Hematopoietic multipotent progenitor cell treated with erythropoietin and hydrocortisone succinate and interleukin-3 and kit ligand, for 17 days (in vitro differentiated cells): ENCODE data around the gene CTBP2.
"Not testable (repeated sequence)": the region's sequence is repeated elsewhere in the genome, so short reads cannot be mapped to it uniquely, and the experiment has no call there.

Source experiments
- DNase-seq: peaks from one replicate; pipeline ENCODE4 v3.0.0-alpha.2; 2015; ENCODE audit warnings: low spot score

The CTBP2 gene

DNA sequence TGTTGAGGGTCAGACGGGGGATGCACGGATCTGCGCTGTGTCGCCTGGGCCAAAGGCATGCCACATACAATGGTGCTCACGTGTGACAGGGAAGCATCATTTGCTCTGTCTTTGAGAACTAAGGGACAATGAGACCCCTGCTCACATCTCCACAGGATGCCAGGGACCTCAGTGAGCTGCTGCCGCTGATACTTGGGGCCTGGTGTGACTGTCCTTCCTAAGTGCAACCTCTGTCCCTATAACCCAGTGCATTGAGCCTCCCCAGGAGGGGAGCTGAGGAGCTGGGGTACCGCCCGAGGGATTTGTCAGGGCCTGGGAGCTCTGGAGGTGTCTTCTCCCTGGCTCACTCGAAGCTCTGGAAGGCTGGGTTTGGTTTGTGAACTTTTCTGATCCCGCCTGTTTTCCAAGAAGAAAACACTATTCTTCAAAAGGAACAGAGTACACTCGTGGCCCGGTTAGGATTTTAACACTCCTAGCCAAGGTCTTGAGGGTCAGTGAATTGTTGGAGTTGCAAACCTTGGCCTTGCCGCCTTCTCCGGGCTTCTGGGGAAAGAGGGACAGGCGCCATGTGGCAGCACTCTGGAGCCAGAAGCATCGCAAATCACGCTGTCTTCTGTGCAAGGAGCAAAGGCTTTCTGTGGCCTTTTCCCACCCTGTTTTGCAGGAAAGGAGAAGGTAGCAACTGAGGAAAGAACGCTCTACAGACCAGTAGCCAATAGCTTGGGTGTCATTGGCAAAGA, 26.2 kb upstream of the CTBP2 start:
- DNase-seq: no peak

DNA sequence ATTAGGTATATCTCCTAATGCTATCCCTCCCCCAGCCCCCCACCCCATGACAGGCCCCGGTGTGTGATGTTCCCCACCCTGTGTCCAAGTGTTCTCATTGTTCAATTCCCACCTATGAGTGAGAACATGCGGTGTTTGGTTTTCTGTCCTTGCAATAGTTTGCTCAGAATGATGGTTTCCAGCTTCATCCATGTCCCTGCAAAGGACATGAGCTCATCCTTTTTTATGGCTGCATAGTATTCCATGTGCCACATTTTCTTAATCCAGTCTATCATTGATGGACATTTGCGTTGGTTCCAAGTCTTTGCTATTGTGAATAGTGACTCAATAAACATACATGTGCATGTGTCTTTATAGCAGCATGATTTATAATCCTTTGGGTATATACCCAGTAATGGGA, 18.7 kb upstream of the CTBP2 start:
- not testable (repeated sequence) for DNase-seq

GRCh38 chr10:125177641-125178640, 17.6 kb upstream of the CTBP2 start:
- no peak for DNase-seq

DNA sequence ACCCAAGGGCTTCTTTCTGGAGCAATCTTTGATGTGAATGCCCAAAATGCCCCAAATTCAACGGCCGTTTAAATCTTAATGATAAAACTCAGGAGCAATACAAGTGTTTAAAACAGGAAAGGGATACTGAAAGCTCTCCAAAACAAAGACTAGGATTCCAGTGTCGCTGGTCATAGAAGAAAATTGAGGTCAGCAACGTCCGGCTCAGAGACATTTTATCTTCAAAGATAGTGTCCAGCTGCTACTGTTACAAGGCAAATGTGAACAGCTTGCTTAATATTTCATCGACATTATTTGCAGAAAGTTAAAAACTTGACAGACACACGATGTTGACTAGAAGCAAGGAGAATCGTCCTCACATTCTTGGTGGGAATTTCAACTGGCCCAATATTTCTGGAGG, 15.4 kb upstream of the CTBP2 start:
- no peak for DNase-seq

- DNase-seq: no peak
Measured at GRCh38 chr10:125174360-125174759, 14.0 kb upstream of the CTBP2 start.

GRCh38 chr10:125172694-125173093, 12.3 kb upstream of the CTBP2 start:
- DNase-seq: no peak

DNA sequence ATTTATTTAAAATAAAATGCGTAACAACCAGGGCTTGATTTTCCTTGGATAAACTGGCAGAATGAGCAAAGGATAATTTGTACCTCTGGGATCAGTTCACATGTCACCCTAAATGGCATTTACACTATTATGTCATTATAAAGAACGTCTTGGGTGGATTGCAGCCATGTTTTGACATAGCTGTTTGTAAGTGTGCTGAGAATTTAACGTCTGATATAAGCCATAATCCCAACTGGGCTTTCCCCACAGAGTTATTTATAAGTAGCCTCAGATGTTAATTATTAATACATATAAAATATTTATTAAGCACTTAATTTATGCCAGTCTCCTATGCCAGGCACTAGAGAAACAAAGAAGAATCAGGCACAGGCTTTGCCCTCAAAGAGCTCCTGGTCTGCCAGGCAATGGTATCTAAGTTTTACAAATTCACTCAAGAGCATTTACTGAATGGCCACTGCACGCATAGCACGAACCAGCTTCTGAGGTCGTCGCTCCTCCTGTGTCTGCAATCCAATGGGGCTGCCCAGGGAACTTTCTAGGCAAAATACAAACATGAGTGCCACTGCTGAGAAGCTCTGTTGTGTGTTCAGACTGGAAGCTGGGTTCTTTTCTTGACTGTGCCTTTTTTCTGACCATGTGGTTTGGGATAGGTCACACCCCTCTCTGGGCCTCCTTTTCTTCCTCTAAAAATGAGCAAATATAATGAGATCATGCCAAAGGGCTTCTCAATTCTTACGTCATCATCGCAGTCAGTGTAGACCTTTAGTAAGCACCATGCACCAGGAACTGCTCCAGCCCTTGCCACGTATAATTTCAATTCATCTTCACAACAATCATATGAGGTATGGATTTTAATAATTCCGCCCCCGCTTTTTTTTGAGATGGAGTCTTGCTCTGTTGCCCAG, 11.3 kb upstream of the CTBP2 start:
- DNase-seq: no peak

- no peak for DNase-seq
Measured at GRCh38 chr10:125169915-125170314, 9.6 kb upstream of the CTBP2 start.

GRCh38 chr10:125169279-125169678, 8.9 kb upstream of the CTBP2 start:
- DNase-seq: no peak

DNA sequence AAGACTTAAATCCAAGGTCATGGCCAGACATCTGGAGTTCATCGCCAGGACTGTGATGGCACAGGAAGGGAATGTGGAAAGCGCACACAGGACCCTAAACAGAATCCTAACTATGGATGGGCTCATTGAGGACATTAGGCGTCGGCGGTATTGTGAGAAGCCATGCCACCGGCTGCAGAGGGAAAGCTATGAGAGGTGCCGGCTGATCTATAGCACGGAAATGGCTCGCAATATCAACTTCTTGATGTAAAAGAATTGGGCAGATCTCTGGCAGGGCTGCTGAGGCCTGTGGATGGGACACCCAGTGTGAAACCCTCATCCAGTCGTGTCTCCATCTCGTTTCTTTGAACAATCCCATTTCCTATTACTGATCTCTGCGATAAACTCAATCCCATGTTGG, 6.3 kb upstream of the CTBP2 start:
- no peak for DNase-seq

DNA sequence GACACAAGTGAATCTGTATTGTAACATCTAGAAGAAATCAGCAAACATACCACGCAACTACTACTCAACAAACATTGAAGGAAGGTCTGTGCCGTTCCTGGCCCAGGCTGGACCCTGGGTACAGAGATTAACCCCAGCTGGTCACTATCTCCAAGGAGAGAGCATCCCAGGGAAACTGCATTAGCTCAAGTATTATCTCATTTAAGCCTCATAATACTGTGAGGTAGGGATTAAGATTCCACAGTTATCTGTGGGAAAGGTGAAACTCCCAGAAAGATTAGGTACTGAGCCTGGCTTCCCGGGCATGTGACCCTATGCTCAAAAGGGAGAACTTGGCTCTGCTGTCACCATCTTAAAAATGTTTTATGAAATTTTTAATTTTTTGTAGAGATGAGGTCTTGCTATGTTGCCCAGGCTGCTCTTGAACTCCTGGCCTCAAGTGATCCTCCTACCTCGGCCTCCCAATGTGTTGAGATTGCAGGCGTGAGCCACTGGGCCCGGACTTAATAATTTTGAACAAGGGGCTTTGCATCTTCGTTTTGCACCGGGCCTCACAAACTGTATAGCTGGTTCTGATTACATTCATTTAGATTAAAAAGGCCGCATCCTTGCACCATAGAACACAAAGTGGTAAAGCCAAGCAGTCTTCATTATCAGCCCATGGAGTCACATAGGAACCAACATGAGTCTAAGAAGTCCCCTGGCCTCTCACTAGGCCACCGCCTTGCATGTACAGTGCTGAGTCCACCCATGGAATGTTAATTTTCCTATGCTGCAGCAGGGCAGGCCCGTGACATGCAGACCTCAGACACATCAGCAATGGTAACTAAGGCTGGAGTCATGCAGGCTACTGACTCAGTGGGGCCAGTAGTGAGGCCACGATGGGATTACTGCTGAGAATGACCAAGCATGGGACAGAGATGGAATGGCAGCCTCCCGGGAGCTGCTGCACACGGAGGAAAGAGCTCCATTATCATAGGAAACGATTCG, 5.5 kb upstream of the CTBP2 start:
- no peak for DNase-seq

DNA sequence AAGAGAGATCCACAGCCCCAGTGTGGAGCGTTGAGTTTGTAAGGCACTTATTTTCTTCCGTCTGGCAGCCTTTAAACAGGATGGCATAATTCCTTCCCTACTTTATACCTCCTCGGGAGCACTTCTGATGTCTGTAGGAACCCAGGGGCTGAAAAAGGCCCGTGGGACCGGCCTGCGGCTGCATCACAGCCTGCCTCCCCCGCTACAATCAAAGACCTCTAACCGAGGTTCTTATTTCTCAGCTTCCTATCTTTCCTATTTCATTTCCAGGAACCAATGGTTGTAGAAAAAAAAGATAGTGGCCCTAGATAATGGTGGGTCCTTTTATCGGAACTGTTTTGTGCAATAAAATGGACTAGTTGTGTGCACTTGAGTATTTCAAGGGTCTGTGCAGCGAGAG, 4.1 kb upstream of the CTBP2 start:
- no peak for DNase-seq

- DNase-seq: no peak
Measured at GRCh38 chr10:125163803-125164202, 3.4 kb upstream of the CTBP2 start.

- not testable (repeated sequence) for DNase-seq
Measured at GRCh38 chr10:125163312-125163711, 2.9 kb upstream of the CTBP2 start.

GRCh38 chr10:125162120-125162931, 2.0 kb upstream of the CTBP2 start:
- no peak for DNase-seq

DNA sequence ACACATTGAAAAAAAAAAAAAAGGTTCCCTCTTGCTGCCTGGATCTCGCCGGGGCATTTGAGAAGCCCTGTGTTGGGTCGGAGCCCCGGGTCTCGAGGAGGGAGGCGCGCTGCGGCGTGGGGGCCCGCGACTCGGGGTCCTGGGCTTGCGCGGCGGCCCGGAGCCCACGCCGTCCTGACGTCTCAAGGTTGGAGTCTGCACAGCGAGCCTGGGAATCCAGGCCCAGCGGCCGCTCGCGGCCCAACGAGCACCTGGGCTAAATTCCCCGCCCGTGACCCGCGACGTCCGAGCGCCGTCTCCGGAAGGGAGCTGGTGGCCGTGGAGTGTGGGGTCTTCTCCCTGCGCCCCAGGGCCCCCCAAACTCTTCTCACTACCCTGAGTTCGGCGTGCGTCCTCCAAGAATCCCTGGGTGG, 1.4 kb upstream of the CTBP2 start:
- DNase-seq: no peak

- peak; percentile 56 for DNase-seq
Measured at GRCh38 chr10:125160856-125161706, 718 bp upstream of the CTBP2 start.

DNA sequence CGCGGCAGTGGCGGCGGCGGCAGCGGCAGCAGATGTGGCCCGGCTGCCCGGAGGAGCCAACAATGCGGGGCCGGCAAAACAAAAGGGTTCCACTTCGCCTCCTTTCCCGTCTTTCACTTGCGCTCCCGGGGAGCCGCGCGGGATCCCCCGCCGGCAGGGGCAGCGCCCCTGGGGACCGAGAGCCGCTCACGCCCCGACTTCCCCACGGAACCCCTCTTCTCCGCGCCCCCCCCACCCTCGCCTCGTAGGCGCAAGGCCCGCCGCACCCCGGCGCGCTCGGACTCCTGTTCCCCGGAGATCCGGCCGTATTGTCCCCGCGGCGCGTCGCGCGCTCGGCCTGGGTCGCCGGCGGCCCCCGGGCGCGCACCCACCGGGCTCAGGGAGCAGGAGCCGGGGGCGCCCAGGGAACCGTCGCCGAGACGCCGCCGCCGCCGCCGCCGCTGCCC, 854 bp downstream of the CTBP2 start:
- DNase-seq: peak; percentile 21
